OCI-LY1 (cell line): ENCODE measurements around the gene QSER1.

ENCODE experiments used
- H2AFZ ChIP-seq: fragments of 200-600 bp; sonication (generic), shearing (Covaris generic); 2 replicates; pipeline ENCODE4 v1.6.0; 2014; ENCODE audit warnings: antibody characterized with exemption, mild to moderate bottlenecking, low read length
- H3F3A ChIP-seq: fragments of 200-600 bp; sonication (generic), shearing (Covaris generic); 2 replicates; pipeline ENCODE4 v1.6.0; 2014; ENCODE audit warnings: mild to moderate bottlenecking, antibody characterized with exemption, low read length, moderate library complexity; ENCODE audit not compliant: insufficient read depth
- H3K27ac ChIP-seq: fragments of 200-600 bp; sonication (generic); 2 replicates; pipeline ENCODE4 v1.5.1; 2014; ENCODE audit warnings: low read length, mixed run types, mild to moderate bottlenecking, low read depth; ENCODE audit not compliant: poor library complexity, severe bottlenecking
- H3K27me3 ChIP-seq: fragments of 200-600 bp; sonication (generic); 2 replicates; pipeline ENCODE4 v1.6.0; 2014; ENCODE audit warnings: antibody characterized with exemption, mild to moderate bottlenecking, low read length, moderate library complexity; ENCODE audit not compliant: insufficient read depth
- H3K36me3 ChIP-seq: fragments of 200-600 bp; sonication (generic); 2 replicates; pipeline ENCODE4 v1.6.1; 2014; ENCODE audit warnings: mild to moderate bottlenecking, antibody characterized with exemption, low read length, moderate library complexity, mixed read lengths; ENCODE audit not compliant: insufficient read depth
- H3K4me1 ChIP-seq: fragments of 200-600 bp; sonication (generic); 2 replicates; pipeline ENCODE4 v1.5.1; 2014; ENCODE audit warnings: mild to moderate bottlenecking, low read length, moderate library complexity; ENCODE audit not compliant: insufficient read depth, severe bottlenecking
- H3K4me2 ChIP-seq: fragments of 200-600 bp; sonication (generic), shearing (Covaris generic); 2 replicates; pipeline ENCODE4 v1.6.1; 2014; ENCODE audit warnings: low read length
- H3K4me3 ChIP-seq: fragments of 200-600 bp; sonication (generic); 2 replicates; pipeline ENCODE4 v1.5.1; 2014; ENCODE audit warnings: low read length, low read depth, mild to moderate bottlenecking, mixed read lengths; ENCODE audit not compliant: poor library complexity, severe bottlenecking
- H3K79me2 ChIP-seq: fragments of 200-600 bp; shearing (Covaris generic); 2 replicates; pipeline ENCODE4 v1.6.1; 2016; ENCODE audit warnings: mixed run types, low read length, mixed read lengths; ENCODE audit not compliant: insufficient read depth
- H3K9ac ChIP-seq: fragments of 200-600 bp; sonication (generic), shearing (Covaris generic); 2 replicates; pipeline ENCODE4 v1.6.1; 2014; ENCODE audit warnings: mild to moderate bottlenecking, low read length, mixed read lengths
- H3K9me2 ChIP-seq: fragments of 200-600 bp; sonication (generic), shearing (Covaris generic); 2 replicates; pipeline ENCODE4 v1.6.1; 2014; ENCODE audit warnings: low read depth, mild to moderate bottlenecking, low read length, mixed read lengths
- H3K9me3 ChIP-seq: fragments of 200-600 bp; shearing (Covaris generic); 2 replicates; pipeline ENCODE4 v1.6.1; 2014; ENCODE audit warnings: low read length, mixed read lengths
- H4K20me1 ChIP-seq: fragments of 200-600 bp; sonication (generic), shearing (Covaris generic); 2 replicates; pipeline ENCODE4 v1.6.0; 2016; ENCODE audit warnings: mild to moderate bottlenecking, low read length; ENCODE audit not compliant: insufficient read depth
- CTCF ChIP-seq: fragments of 200-600 bp; sonication (generic), shearing (Covaris generic); IDR thresholded peaks from 2 replicates; pipeline ENCODE4 v1.5.1; 2017; ENCODE audit warnings: mild to moderate bottlenecking, antibody characterized with exemption, low read length, moderate library complexity, mixed read lengths
- EZH2 ChIP-seq: fragments of 200-600 bp; sonication (generic), shearing (Covaris generic); IDR thresholded peaks from 2 replicates; pipeline ENCODE4 v1.8.0; 2017; ENCODE audit warnings: borderline replicate concordance, mixed run types, mild to moderate bottlenecking, antibody characterized with exemption, low read length, moderate library complexity, mixed read lengths

Gene QSER1

GRCh38 chr11:33017478-33017877, 124.9 kb downstream of the QSER1 start:
- no peaks in the 10 kb centered on the region for H3K79me2 ChIP-seq
- H3K27ac ChIP-seq = no peak overlapping the region
- no peaks in the 10 kb centered on the region for H3K9me3 ChIP-seq
- no peaks in the 10 kb centered on the region for H3K36me3 ChIP-seq
- H2AFZ ChIP-seq = no peak overlapping the region
- no peak overlapping the region for H3K4me2 ChIP-seq
- no peak overlapping the region for H3K4me3 ChIP-seq
- peaks cover 4% of the 10 kb centered on the region; the same call in 1 of the 2 replicates for H3K27me3 ChIP-seq
- no peaks in the 10 kb centered on the region for H3K9me2 ChIP-seq
- no peak overlapping the region for H3K9ac ChIP-seq
- TF ChIP-seq EZH2 (no peak), CTCF (no peak)
- no peaks in the 10 kb centered on the region for H3K4me1 ChIP-seq
- H3F3A ChIP-seq = no peaks in the 10 kb centered on the region
- H4K20me1 ChIP-seq = no peaks in the 10 kb centered on the region

- TF ChIP-seq EZH2 (no peak), CTCF (no peak)
- Histone ChIP-seq H4K20me1 (no peaks in the 10 kb centered on the region), H3K27me3 (peaks cover 4% of the 10 kb centered on the region; the same call in 1 of the 2 replicates), H3K9me2 (no peaks in the 10 kb centered on the region), H3K9ac (no peak overlapping the region), H3K4me2 (no peak overlapping the region), H3K36me3 (no peaks in the 10 kb centered on the region), H3K4me3 (no peak overlapping the region), H3K27ac (no peak overlapping the region), H3K4me1 (no peaks in the 10 kb centered on the region), H2AFZ (no peak overlapping the region), H3K9me3 (no peaks in the 10 kb centered on the region), H3K79me2 (no peaks in the 10 kb centered on the region), H3F3A (no peaks in the 10 kb centered on the region)
Observed at GRCh38 chr11:33017965-33018364, 125.4 kb downstream of the QSER1 start.

GRCh38 chr11:33018840-33019239, 126.2 kb downstream of the QSER1 start:
- H2AFZ ChIP-seq = no peak overlapping the region
- TF ChIP-seq CTCF (no peak), EZH2 (no peak)
- no peaks in the 10 kb centered on the region for H4K20me1 ChIP-seq
- H3K9me3 ChIP-seq = no peaks in the 10 kb centered on the region
- no peaks in the 10 kb centered on the region for H3K9me2 ChIP-seq
- no peak overlapping the region for H3K4me3 ChIP-seq
- peaks cover 4% of the 10 kb centered on the region; the same call in 1 of the 2 replicates for H3K27me3 ChIP-seq
- no peak overlapping the region for H3K27ac ChIP-seq
- H3K79me2 ChIP-seq = no peaks in the 10 kb centered on the region
- H3K4me1 ChIP-seq = no peaks in the 10 kb centered on the region
- H3K36me3 ChIP-seq = no peaks in the 10 kb centered on the region
- H3F3A ChIP-seq = no peaks in the 10 kb centered on the region
- no peak overlapping the region for H3K9ac ChIP-seq
- H3K4me2 ChIP-seq = no peak overlapping the region
